Measurements from ENCODE around the gene AGO3.

- TF ChIP-seq CTCF (IDR thresholded peaks at IDR 0.05; ENCODE audit: low read length): no peak
- no peak for TF ChIP-seq EZH2 (IDR thresholded peaks at IDR 0.05; ENCODE audit: borderline replicate concordance, low read length)
Observed at GRCh38 chr1:35932158-35932636, 1.3 kb downstream of the AGO3 start.
